Endothelial cell of umbilical vein (primary cell): ENCODE data around the gene NLGN1. TPM values are rescaled to one million over a fixed set of nuclear protein-coding genes. Genes with fewer than 3 reads are reported as not detected.

Experiments
- BruUV-seq: library from RNA; stranded (reverse); fragments of 400-500 nt; replicated peaks from 2 replicates; lab custom pipeline; 2021; lab: Mats Ljungman, UMichigan
- CTCF ChIA-PET: fragments of 300-600, 350-600 bp; sonication (Branson Sonifier 250); formaldehyde crosslinking; loops from one replicate; lab custom pipeline; 2021; ENCODE audit warnings: antibody characterized with exemption, inconsistent platforms; lab: Charles Lee
- POLR2A ChIA-PET: fragments of 300-600, 350-600 bp; sonication (Branson Sonifier 250); formaldehyde crosslinking; loops from one replicate; lab custom pipeline; 2021; ENCODE audit warnings: antibody characterized with exemption, inconsistent platforms; lab: Charles Lee
- DNase-seq: peaks from one replicate; pipeline ENCODE4 v3.0.0-alpha.2; 2011; ENCODE audit warnings: low read depth, low spot score
- FAIRE-seq: peaks from 2 replicates; lab custom pipeline; 2011; peaks lifted over from hg19 to GRCh38; lab: Jason Lieb, UNC
- H2AFZ ChIP-seq: 2 replicates; pipeline ENCODE4 v1.6.0; 2012; ENCODE audit warnings: low read depth, low read length, control low read depth, inconsistent platforms
- H3K27ac ChIP-seq: 2 replicates; pipeline ENCODE4 v1.5.1; 2011; ENCODE audit warnings: low read depth, mild to moderate bottlenecking, control low read depth, low read length, moderate library complexity; ENCODE audit not compliant: insufficient read depth
- H3K27me3 ChIP-seq, 2 experiments: 2 replicates each; pipeline versions ENCODE4 v1.6.0 to v1.6.1; 2011; ENCODE audit warnings: low read length in 2 of 2, mixed read lengths in 1 of 2; ENCODE audit not compliant: control insufficient read depth in 2 of 2, insufficient read depth in 2 of 2
- H3K36me3 ChIP-seq, 2 experiments: 2 replicates in 1 of 2; 3 replicates in 1 of 2; pipeline ENCODE4 v1.5.1; 2011; ENCODE audit warnings: low read length in 2 of 2, mild to moderate bottlenecking in 1 of 2, moderate library complexity in 1 of 2; ENCODE audit not compliant: control insufficient read depth in 2 of 2, insufficient read depth in 2 of 2; ENCODE audit errors: extremely low read depth in 1 of 2
- H3K4me1 ChIP-seq: 3 replicates; pipeline ENCODE4 v1.5.1; 2011; ENCODE audit warnings: mild to moderate bottlenecking, low read length; ENCODE audit not compliant: control insufficient read depth, insufficient read depth; ENCODE audit errors: extremely low read depth
- H3K4me2 ChIP-seq: 2 replicates; pipeline ENCODE4 v1.6.1; 2011; ENCODE audit warnings: low read length, control low read depth, mixed read lengths; ENCODE audit not compliant: insufficient read depth
- H3K4me3 ChIP-seq, 3 experiments: fragments of 200-600 bp in 1 of 3; sonication (generic), shearing (Covaris generic) in 1 of 3; replicated peaks in 1 of 3; 2 replicates each; pipeline ENCODE4 v1.5.1; 2011 to 2016; ENCODE audit warnings: control low read depth in 3 of 3, low read length in 3 of 3, mild to moderate bottlenecking in 2 of 3, inconsistent platforms in 1 of 3, low read depth in 1 of 3, moderate library complexity in 1 of 3; ENCODE audit not compliant: insufficient read depth in 1 of 3
- H3K79me2 ChIP-seq: 2 replicates; pipeline ENCODE4 v1.6.0; 2012; ENCODE audit warnings: low read length, inconsistent platforms; ENCODE audit not compliant: control insufficient read depth, insufficient read depth
- H3K9ac ChIP-seq: replicated peaks from 2 replicates; pipeline ENCODE3; 2011; ENCODE audit warnings: low read length, control low read depth; ENCODE audit not compliant: insufficient read depth; ENCODE audit errors: extremely low read depth
- H3K9me1 ChIP-seq: replicated peaks from 3 replicates; pipeline ENCODE4 v1.6.0; 2011; ENCODE audit warnings: mild to moderate bottlenecking, low read length; ENCODE audit not compliant: control insufficient read depth, insufficient read depth; ENCODE audit errors: extremely low read depth
- H3K9me3 ChIP-seq: replicated peaks from 2 replicates; pipeline ENCODE4 v1.5.1; 2012; ENCODE audit warnings: low read length, inconsistent platforms; ENCODE audit not compliant: control insufficient read depth, insufficient read depth
- H4K20me1 ChIP-seq: replicated peaks from 2 replicates; pipeline ENCODE3; 2011; ENCODE audit warnings: mild to moderate bottlenecking, low read length; ENCODE audit not compliant: control insufficient read depth, insufficient read depth; ENCODE audit errors: extremely low read depth
- EZH2 ChIP-seq: IDR thresholded peaks from 2 replicates; pipeline ENCODE4 v1.6.1; 2012; ENCODE audit warnings: borderline replicate concordance, low read depth, mild to moderate bottlenecking, moderate library complexity, low read length, inconsistent platforms; ENCODE audit not compliant: severe bottlenecking
- FOS ChIP-seq: IDR thresholded peaks from 2 replicates; pipeline ENCODE4 v1.6.1; 2011; ENCODE audit warnings: mild to moderate bottlenecking, low read length, moderate library complexity, borderline replicate concordance; ENCODE audit not compliant: insufficient read depth
- GATA2 ChIP-seq: IDR thresholded peaks from 2 replicates; pipeline ENCODE4 v1.7.0; 2011; ENCODE audit warnings: low read depth, mild to moderate bottlenecking, moderate library complexity, mixed read lengths, low read length; ENCODE audit not compliant: insufficient read length, insufficient read depth
- JUN ChIP-seq: IDR thresholded peaks from 2 replicates; pipeline ENCODE4 v1.6.1; 2011; ENCODE audit warnings: borderline replicate concordance, low read depth; ENCODE audit not compliant: insufficient read length, insufficient read depth
- MYC ChIP-seq: IDR thresholded peaks from one replicate; pipeline ENCODE4 v1.6.1; 2011; ENCODE audit warnings: mild to moderate bottlenecking, low read depth, low read length
- POLR2A ChIP-seq: IDR thresholded peaks from 2 replicates; pipeline ENCODE4 v1.6.1; 2012; ENCODE audit warnings: low read depth, mild to moderate bottlenecking, control low read depth, low read length
- POLR2AphosphoS5 ChIP-seq: IDR thresholded peaks from 2 replicates; pipeline ENCODE4 v1.6.1; 2012; ENCODE audit warnings: low read depth, mild to moderate bottlenecking, control low read depth, low read length, moderate library complexity; ENCODE audit not compliant: insufficient read depth
- dilution Hi-C: fragments of 300-500 bp; cut with MboI; formaldehyde crosslinking; loops from one replicate; pipeline ENCODE4 v1.15.0; 2019; ENCODE audit warnings: low sequenced_read_pairs; ENCODE audit not compliant: extremely low pct_ligation_motif_present
- intact Hi-C: fragments of 100-400 bp; cut with micrococcal nuclease; formaldehyde crosslinking; loops from one replicate; pipeline ENCODE4 v1.10.0; 2022
- polyA plus RNA-seq, 4 experiments: library from polyadenylated mRNA; depleted of rRNA in 3 of 4; stranded (reverse) in 3 of 4; unstranded in 1 of 4; fragments of >200 nt; gene quantifications; 2 replicates each; pipeline versions ENCODE4 v1.2.1 to v1.2.3, GENCODE V29; 2011 to 2012; ENCODE audit warnings: missing spikeins in 1 of 4
- total RNA-seq: library from RNA; stranded (reverse); gene quantifications from 2 replicates; pipeline ENCODE4 v1.2.3, GENCODE V29; 2021
- TF ChIP-seq, protein P1 (sequence below): IDR thresholded peaks from 2 replicates; pipeline ENCODE4 v1.6.1; 2011; ENCODE audit not compliant: insufficient read depth, insufficient read length
- TF ChIP-seq, protein P2 (sequence below), 2 donors: IDR thresholded peaks; 1 replicate in 1 of 2; 2 replicates in 1 of 2; pipeline ENCODE4 v1.5.1; 2011; ENCODE audit warnings: low read length in 2 of 2, mild to moderate bottlenecking in 2 of 2, moderate library complexity in 2 of 2, control low read depth in 1 of 2, inconsistent platforms in 1 of 2, low read depth in 1 of 2; ENCODE audit not compliant: insufficient read depth in 1 of 2; ENCODE audit errors: extremely low read depth in 1 of 2

NLGN1 gene
- total and polyA plus RNA-seq, 2 donors (not counting 3 experiments of a cell fraction or from before 2014, with no cell fraction given): 7.9 to 16.3 TPM

DNA sequence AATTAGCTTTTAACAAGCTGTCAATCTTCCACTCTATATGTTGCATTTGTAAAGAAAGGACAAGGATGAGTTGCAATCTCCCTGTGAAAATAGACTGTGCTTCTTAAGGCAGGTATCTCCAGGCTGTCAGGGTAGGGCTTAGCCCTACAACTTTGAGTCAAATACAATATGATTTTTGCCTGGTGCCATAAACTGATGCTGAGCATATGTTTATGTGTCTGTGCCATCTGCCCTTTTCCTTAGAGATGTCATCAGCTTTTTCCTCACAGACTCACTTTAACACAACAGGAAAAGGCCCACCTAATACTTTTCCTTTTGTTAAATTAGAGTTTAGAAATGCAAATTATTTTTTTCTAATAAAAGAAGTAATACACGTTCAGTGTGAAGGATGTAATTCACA is 548.3 kb downstream of the NLGN1 start:
- FAIRE-seq (no peak), DNase-seq (no peak)
- dilution Hi-C loops (no loop called here), intact Hi-C loops (no loop called here)
- Histone ChIP-seq H2AFZ (no peak overlapping the region), H3K4me1 (no peaks in the 10 kb centered on the region), H4K20me1 (no peaks in the 10 kb centered on the region), H3K9me1 (no peaks in the 10 kb centered on the region), H3K27ac (no peak overlapping the region), H3K27me3 (no peaks in the 10 kb centered on the region), H3K79me2 (no peaks in the 10 kb centered on the region), H3K36me3 (no peaks in the 10 kb centered on the region), H3K9ac (no peak overlapping the region), H3K4me3 (no peak overlapping the region), H3K4me2 (no peak overlapping the region), H3K9me3 (no peaks in the 10 kb centered on the region)
- CTCF ChIA-PET: no interaction called here
- no peak for TF ChIP-seq EZH2
- TF ChIP-seq FOS: no peak
- TF ChIP-seq, protein P1, sequence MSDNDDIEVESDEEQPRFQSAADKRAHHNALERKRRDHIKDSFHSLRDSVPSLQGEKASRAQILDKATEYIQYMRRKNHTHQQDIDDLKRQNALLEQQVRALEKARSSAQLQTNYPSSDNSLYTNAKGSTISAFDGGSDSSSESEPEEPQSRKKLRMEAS: no peak
- TF ChIP-seq POLR2A: no peak
- no peak for TF ChIP-seq GATA2
- no peak for TF ChIP-seq POLR2AphosphoS5
- no peak for TF ChIP-seq MYC
- TF ChIP-seq JUN: no peak
- TF ChIP-seq, protein P2, sequence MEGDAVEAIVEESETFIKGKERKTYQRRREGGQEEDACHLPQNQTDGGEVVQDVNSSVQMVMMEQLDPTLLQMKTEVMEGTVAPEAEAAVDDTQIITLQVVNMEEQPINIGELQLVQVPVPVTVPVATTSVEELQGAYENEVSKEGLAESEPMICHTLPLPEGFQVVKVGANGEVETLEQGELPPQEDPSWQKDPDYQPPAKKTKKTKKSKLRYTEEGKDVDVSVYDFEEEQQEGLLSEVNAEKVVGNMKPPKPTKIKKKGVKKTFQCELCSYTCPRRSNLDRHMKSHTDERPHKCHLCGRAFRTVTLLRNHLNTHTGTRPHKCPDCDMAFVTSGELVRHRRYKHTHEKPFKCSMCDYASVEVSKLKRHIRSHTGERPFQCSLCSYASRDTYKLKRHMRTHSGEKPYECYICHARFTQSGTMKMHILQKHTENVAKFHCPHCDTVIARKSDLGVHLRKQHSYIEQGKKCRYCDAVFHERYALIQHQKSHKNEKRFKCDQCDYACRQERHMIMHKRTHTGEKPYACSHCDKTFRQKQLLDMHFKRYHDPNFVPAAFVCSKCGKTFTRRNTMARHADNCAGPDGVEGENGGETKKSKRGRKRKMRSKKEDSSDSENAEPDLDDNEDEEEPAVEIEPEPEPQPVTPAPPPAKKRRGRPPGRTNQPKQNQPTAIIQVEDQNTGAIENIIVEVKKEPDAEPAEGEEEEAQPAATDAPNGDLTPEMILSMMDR (IDR thresholded peaks at IDR 0.05; ENCODE audit: extremely low read depth in 1 of 2, insufficient read depth in 1 of 2, low read depth in 1 of 2, low read length in 2 of 2): no peak
- POLR2A ChIA-PET: no interaction called here
- BruUV-seq: no TSS peak
